HG02763 (cell line): ENCODE results near the gene AKR1B15.
"Not testable (repeated sequence)": the region's sequence is repeated elsewhere in the genome, so short reads cannot be mapped to it uniquely, and the experiment has no call there.

Experiments used
- ATAC-seq: cut with Tn5 transposase; IDR thresholded peaks from one replicate; pipeline ENCODE4 v1.9.1; 2021; ENCODE audit warnings: mild to moderate bottlenecking, moderate library complexity; ENCODE audit not compliant: unreplicated experiment

AKR1B15 gene

DNA sequence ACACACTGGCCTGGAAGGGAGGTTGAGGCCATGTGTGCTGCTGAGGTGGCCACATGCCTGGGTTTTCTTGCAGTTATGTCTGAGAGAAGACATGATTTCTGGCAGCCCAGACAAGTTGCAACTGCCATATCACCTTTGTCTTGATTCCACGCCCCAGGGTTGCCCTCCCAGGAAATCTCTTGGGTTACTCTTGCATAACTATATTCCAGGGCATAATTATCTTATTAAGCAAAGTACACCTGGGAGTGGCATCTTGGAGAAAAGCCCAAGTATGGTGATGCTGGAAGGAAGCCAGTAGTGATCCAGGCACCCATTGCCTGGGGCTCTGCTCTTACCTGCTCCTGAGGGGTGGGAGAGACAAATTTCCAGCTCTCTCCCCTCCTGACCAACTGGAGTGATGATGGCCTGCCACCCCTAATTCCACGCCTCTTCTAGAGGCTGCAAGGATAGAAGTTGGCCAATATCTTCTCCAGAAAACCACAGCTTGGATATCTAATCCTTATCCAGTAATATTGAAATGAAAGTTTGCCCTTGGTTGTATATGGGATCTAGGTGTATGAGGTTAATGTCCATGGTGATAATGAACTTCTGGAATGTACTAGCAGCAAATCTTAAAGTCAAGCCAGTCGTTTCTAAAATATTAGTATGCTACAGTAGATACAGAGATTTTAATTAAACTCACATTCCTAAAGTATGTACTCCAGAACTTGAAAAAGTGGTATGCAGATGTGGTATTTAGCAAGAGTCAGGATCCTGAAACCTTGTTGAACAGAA, 16.5 kb upstream of the AKR1B15 start:
- no peak for ATAC-seq

GRCh38 chr7:134532954-134533218, 16.0 kb upstream of the AKR1B15 start:
- no peak for ATAC-seq

DNA sequence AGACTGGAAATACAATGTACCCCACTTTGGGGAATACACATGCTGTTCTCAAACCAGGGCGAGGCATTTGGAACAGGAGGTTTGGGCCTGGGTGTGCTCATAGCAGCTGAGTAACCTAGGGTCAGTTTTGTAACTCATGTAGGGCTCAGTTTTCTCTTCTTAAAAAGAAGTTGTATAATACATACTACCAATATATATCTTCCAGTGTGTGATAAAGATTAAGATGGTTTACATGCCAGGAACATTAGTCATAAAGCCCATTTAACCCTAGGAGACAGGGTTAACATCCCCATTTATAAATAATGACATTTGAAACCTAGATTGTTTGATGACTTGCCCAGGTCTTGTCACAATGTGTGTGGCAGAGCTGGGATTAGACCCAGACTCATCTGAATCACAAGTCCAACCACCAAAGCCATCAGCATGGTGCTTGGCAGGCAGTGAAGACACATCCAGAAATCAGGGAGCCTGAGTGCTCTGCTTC, 15.6 kb upstream of the AKR1B15 start:
- no peak for ATAC-seq

- ATAC-seq, result no peak
These were observed 14.3 kb upstream of the AKR1B15 start for GRCh38 chr7:134534633-134535032.

DNA sequence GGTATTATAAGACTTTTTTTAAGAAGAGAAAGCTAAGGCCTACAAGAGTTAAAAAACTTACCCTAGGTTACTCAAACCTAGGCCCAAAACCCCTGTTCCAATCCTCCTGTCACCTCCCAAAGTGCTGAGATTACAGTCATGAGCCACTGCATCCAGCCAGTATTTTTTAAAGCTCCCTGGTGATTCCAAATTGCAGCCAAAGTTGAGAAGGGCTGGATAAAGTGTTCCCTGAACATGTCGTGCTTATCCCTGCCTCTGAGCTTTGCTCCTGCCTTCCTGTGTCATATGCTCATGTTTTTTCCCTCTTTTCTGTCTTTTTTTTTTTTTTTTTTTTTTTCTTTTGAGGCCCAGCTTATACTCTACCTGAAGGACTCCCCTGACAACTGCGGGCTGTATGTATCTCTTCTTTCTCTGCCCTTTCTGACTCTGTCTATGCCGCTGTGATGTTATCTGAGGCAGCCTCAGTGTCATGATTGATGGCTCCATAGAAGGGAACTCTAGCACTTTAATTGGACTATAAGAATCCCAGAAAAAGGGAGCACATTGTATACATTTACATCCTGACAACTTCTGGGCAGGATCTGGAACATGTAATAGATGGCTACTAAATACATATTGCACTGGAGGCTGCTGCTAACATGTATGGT, 13.5 kb upstream of the AKR1B15 start:
- no peak for ATAC-seq

DNA sequence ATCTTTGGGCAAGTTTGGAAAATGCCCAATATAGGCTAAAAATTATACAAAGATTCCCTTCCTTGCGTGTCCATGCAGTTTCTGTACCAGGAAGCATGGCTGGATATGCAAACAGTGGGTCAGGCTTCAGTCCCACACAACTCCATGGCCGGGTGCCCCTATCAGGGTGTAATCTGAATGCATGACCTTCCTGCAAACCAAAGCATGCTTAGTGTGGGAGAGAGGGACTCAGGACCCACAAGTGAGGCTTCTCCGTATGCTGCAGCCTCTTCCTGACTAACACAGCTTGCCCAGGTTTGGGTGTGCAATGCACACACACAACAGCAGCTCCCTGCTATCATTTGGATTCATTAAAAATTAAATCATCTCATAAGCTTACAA, 13.0 kb upstream of the AKR1B15 start:
- no peak for ATAC-seq

DNA sequence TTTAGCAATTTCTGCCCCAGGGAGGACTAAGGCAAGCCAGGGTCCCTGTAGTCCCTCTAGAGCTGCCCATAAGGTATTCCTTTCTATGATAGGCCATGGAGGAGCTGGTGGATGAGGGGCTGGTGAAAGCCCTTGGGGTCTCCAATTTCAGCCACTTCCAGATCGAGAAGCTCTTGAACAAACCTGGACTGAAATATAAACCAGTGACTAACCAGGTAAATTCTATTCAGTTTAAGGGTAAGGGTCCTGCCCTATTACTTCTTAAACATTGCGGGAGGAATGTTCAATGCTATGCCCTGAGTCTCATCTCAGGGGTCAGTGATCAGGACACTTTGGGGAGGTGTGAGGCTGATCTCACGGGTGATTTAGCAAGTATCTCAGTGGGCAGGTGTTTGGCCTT, 12.4 kb upstream of the AKR1B15 start:
- ATAC-seq, result not testable (repeated sequence)

DNA sequence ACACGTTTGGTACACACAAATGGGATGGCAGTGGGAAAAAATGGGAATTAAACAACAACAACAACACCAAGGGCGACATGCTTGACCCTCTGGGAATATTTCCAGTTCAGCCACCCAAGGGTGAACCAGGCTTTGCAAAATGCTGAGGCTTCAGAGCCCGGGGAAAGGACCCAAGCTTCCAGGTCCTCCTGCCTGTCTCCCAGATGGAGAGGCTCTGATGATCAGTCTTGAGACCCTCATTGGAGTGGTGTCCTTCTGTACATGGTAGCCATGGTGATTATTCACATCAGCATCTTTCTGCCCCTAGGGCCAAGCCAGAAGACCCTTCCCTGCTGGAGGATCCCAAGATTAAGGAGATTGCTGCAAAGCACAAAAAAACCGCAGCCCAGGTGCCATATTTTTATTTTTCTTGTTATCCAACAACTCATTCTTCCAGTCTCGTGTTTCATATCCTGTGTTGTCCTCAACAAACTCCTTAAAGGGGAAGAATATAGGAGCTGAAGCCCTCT, 11.6 kb upstream of the AKR1B15 start:
- not testable (repeated sequence) for ATAC-seq

GRCh38 chr7:134539380-134540004, 9.4 kb upstream of the AKR1B15 start:
- no peak for ATAC-seq

DNA sequence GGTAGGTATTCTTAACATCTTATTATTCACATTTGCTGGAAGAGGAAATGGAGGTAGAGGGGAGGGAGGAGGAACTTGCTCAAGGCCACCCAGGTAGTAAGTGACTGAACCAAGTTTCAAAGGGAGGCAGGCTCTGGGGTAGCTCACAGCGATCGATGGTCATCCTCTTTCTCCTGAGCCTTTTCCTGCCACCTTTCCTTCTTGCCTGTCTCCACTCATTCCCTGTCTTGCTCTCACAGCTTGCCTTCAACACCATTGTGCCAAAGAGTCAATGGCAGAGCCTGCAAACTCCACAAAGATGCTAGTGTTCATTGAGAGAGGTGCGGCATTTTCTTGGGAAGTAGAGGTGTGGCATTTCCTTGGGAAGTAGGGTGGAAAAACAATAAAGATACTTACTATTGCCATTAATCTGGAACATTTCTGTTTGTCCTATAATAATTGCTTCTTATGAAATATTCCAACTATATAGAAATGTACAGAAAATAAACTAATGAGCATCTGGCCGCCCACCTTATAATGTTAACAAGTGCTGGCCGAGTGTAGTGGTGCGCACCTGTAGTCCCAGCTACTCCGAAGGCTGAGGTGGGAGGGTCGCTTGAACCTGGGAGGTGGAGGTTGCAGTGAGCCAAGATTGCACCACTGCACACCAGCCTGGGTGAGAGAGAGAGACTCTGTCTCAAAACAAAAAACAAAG, 7.3 kb upstream of the AKR1B15 start:
- ATAC-seq, result not testable (repeated sequence)

DNA sequence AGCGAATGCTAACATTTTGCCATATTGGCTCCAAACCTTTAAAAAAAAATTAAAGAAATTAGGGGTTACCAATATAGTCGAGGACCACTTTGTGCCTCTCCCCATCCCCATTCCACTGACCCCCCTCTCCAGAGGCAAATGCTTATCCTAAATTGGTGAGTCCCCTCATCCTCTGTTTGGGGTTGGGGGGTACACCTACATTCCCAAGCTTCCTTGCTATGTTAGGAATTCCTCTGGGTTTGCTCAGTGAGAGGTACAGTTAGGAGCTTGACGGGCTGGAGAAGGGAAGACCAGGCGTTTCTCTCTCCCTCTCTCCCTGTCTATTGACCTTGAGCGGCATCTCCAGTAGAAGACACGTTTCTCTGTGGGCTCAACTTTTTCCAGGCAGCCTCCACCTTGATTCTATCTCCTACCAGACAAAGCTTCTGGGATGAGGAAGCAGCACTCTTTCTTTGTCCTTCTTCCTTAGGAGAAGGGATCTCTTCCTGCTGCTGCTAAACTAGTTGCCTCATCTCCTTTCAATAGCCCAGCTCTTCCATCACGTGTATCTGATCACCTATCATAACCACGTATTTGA, 6.6 kb upstream of the AKR1B15 start:
- no peak for ATAC-seq

DNA sequence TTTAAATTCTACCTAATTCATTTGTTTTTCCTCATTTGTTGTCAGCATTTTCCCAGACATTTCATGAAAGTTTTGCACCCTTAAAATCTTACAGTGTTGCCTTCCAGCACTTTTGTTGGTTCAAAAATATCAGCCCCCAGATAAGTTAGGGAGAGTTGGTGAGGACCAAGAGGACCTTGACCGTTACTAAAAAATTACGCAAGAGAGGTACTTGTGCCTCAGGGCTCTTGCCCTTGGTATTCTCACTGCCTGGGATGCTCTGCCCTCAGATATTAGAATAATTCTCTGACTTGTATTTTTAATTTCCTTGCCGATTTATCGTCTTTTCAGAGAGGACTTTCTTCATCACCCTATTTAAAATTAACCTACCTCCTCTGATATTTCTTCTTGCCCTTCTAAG, 3.5 kb upstream of the AKR1B15 start:
- no peak for ATAC-seq

- ATAC-seq, result no peak
These were observed 3.0 kb upstream of the AKR1B15 start for GRCh38 chr7:134545918-134546317.

DNA sequence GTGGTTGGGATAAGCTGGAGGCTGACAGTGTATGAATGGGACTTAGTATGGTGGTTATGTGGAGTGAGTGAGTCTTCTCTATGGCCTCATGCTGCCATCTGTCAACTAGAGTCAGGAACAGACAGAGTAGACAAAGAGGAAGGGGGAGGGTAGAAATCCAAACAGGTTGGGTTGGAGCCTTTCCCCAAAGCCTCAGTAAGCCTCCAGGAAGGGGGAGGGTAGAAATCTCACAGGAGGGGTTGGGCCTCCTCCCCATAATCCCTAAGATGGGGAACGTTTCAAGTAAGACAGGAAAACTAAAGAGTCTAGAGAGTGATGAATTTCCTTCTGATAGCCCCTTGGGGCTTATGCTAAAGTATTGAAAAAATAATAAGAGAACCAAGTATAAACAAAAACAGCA, 2.0 kb upstream of the AKR1B15 start:
- no peak for ATAC-seq

GRCh38 chr7:134547397-134548054, 1.4 kb upstream of the AKR1B15 start:
- ATAC-seq, result peak; percentile 71

DNA sequence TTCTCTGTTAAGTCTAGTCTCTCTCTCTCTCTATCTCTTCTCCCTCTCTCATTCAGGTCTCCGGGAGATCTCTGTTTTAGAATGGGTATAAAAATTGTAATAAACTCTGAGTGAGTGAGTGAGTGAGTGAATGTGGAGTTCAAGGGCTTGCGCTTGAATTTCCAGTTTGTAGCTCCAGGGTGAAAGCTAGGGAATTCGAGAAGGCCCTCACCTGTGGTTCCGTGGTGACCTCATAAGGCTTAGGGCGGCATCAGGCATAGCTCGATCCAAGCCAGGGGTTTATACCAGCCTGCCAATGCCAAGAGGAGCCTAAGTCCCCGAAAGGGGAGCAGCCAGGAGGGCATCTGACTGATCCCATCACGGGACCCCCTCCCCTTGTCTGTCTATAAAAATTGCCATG, 456 bp downstream of the AKR1B15 start:
- ATAC-seq, result no peak

DNA sequence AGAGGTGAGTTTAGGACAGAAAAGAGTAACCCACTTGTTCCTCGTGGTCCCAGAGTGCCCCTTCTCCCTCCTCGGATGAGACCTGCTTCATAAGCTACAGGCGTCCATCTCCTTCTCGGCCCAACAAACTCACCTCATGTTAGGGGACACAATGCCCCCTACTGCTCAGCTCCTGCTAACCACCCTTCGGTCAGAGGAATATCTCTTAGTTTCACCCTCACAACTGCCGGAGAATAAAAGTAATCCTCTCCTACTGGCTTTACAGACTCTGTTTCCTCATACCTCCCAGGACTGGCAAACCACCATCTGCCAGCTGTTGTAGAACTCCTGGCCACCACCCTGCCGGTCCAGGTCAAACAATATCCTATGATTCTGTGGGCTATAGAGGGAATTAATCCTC, 3.2 kb downstream of the AKR1B15 start:
- no peak for ATAC-seq

GRCh38 chr7:134553976-134554375, 5.1 kb downstream of the AKR1B15 start:
- no peak for ATAC-seq

DNA sequence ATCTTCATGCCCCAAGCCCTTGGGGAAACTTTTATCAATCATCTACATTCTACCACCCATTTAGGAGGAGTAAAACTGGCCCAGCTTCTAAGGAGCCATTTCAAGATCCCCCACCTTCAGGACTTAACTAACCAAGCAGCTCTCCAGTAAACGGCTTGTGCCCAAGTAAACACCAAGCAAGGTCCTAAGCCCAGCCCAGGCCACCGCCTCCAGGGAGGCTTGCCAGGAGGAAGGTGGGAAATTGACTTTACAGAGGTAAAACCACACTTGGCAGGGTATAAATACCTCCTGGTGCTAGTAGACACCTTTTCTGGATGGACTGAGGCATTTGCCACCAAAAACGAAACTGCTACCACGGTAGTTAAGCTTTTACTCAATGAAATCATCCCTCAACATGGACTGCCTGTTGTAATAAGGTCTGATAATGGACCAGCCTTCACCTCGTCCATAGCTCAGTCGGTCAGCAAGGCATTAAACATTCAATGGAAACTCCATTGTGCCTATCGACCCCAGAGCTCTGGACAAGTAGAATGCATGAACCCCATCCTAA, 5.6 kb downstream of the AKR1B15 start:
- ATAC-seq, result no peak

- no peak for ATAC-seq
These were observed 8.5 kb downstream of the AKR1B15 start for GRCh38 chr7:134557391-134557790.
